Ovary (tissue), 3 donors: ENCODE data around the gene ADAMTS17.

Experiments
- EP300 ChIP-seq: sonication (generic); formaldehyde crosslinking; IDR thresholded peaks from one replicate; pipeline ENCODE4 v1.6.1; 2017; ENCODE audit warnings: antibody characterized with exemption
- POLR2A ChIP-seq: fragments of 450-650 bp; IDR thresholded peaks from one replicate; pipeline ENCODE4 v1.6.1; 2017; ENCODE audit warnings: antibody characterized with exemption, mild to moderate bottlenecking, moderate library complexity
- TF ChIP-seq, protein P1 (sequence below), 3 donors: fragments of 450-650 bp in 2 of 3; fragments of 200-600 bp in 1 of 3; IDR thresholded peaks; one replicate each; pipeline versions ENCODE4 v1.5.1 to v1.8.0; 2016 to 2022; ENCODE audit warnings: antibody characterized with exemption in 3 of 3, mild to moderate bottlenecking in 1 of 3
- donor health status: DM: no; HTN: no; CAD: no.

DNA sequence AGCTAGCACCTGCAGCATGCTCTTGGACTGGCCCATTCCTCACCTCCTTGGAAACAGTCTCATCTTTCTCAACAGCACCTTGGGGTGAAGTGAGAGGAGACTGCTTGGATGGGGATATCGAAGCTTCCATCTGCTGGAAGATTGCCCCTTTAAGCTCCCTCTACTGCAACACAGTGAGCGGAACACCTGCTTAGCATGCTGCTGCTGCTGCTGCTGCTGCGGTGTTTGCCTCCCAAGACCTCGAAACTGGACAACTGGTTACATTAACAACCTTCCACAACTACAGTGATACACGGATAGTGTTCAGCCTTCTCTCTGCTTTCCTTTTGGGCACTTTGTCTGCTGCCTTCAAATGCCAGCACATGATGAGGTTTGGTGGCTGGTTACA, 354.7 kb downstream of the ADAMTS17 start:
- TF ChIP-seq, protein P1, sequence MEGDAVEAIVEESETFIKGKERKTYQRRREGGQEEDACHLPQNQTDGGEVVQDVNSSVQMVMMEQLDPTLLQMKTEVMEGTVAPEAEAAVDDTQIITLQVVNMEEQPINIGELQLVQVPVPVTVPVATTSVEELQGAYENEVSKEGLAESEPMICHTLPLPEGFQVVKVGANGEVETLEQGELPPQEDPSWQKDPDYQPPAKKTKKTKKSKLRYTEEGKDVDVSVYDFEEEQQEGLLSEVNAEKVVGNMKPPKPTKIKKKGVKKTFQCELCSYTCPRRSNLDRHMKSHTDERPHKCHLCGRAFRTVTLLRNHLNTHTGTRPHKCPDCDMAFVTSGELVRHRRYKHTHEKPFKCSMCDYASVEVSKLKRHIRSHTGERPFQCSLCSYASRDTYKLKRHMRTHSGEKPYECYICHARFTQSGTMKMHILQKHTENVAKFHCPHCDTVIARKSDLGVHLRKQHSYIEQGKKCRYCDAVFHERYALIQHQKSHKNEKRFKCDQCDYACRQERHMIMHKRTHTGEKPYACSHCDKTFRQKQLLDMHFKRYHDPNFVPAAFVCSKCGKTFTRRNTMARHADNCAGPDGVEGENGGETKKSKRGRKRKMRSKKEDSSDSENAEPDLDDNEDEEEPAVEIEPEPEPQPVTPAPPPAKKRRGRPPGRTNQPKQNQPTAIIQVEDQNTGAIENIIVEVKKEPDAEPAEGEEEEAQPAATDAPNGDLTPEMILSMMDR (IDR thresholded peaks at IDR 0.05): no peak
- TF ChIP-seq POLR2A: no peak
- no peak for TF ChIP-seq EP300
